HG02678 (cell line): ENCODE data around the gene FBLN1.

ENCODE experiments used
- ATAC-seq: cut with Tn5 transposase; IDR thresholded peaks from one replicate; pipeline ENCODE4 v1.9.1; 2021; ENCODE audit warnings: mild to moderate bottlenecking, moderate library complexity; ENCODE audit not compliant: unreplicated experiment

The FBLN1 gene

GRCh38 chr22:45503816-45504372 lies 1.2 kb downstream of the FBLN1 start:
- ATAC-seq = no peak

DNA sequence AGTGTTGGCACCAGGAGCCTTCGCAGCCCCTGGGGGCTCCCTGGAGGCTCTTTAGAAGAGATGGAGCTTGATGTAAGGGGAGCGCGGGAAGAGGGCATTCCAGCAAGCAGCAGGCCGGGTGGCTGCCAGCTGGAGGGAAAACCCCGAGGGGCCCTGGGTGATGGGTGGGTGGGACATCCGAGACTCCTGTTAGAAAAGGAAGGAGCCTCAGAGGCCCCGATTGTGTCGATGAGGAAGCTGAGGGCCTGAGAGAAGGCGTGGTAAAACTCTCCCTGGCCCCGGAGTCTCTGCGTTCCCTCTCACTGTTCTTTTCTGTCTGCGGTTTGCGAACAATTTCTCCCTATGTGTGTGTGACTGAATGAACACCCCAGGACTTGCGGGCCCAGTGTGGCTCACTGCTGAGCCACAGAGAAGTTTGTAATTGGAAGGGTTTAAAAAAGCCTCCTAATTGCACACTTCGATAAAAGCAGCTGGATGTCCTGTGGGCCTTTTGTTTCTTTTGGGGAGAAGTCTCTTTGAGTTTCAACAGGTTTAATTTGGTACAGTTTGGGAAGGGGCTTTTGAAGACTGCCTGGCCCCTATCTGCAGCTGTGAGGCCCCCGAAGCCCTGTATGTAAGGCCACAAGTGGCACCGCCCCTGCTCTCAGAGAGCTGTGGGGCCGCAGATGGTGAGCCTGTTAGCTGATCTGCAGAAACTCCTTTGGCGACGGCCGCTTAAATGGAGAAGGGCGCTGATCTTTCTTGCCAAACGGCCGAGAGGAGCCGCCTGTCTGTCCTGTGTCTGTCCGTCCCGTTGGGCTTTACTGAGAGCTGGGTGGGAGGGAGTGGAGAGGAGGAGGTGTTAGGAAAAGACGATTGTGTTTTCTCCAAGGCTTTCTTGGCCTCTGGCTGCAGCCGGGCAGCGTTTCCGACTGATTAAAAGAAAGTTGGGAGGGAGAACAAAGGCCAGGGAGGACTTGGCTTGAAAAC lies 2.0 kb downstream of the FBLN1 start:
- ATAC-seq = no peak

- ATAC-seq = no peak
Measured at GRCh38 chr22:45505991-45506747, 3.5 kb downstream of the FBLN1 start.

- ATAC-seq = no peak
Measured at GRCh38 chr22:45506816-45507360, 4.2 kb downstream of the FBLN1 start.

GRCh38 chr22:45507798-45508197 lies 5.1 kb downstream of the FBLN1 start:
- ATAC-seq = no peak

GRCh38 chr22:45508814-45509213 lies 6.1 kb downstream of the FBLN1 start:
- ATAC-seq = no peak

GRCh38 chr22:45510376-45511232 lies 7.9 kb downstream of the FBLN1 start:
- no peak for ATAC-seq

DNA sequence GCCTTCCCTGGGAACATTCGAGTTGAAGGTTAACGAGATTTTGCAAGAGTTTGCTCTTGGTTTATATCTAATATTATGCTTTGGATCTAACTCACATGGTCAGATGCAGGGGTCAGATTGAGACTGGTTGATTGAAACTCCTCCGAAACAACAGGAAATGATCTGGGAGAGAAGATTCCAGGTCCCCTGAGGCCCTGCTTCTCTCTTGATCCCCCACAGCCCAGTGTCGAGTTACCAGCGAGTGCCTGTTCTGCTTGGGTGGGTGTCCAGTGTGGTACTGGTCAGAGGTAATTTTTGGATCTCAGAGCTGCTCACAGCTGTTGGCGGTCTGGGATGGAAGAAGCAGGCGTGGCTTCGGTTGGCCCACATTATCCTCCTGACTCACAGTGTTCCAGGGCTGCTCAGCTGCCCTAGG lies 9.2 kb downstream of the FBLN1 start:
- no peak for ATAC-seq

DNA sequence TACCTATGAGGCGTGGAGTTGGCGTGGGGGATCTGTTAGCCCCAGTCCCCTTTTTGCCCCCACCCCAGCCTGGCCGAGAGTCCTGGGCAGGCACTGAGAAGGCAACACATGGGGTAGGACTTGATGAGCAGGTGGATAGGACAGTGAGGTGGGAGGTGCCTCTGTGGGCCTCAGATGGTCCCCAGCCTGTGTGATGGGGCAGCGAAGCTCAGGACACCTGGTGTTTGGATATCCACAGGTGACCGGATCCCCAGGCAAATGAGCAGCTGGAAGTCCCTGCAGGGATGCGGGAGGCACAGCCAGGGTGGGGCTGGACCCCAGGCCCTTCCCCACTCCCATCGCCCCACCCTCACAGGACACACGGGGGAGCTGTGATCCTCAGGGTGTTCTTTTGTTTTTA lies 9.7 kb downstream of the FBLN1 start:
- ATAC-seq = no peak

GRCh38 chr22:45515676-45516075 lies 13.0 kb downstream of the FBLN1 start:
- ATAC-seq = no peak

- ATAC-seq = no peak
Measured at GRCh38 chr22:45516163-45516562, 13.5 kb downstream of the FBLN1 start.

GRCh38 chr22:45516923-45517675 lies 14.4 kb downstream of the FBLN1 start:
- ATAC-seq = no peak

GRCh38 chr22:45518136-45518535 lies 15.5 kb downstream of the FBLN1 start:
- no peak for ATAC-seq

GRCh38 chr22:45518580-45518991 lies 15.9 kb downstream of the FBLN1 start:
- ATAC-seq = no peak

DNA sequence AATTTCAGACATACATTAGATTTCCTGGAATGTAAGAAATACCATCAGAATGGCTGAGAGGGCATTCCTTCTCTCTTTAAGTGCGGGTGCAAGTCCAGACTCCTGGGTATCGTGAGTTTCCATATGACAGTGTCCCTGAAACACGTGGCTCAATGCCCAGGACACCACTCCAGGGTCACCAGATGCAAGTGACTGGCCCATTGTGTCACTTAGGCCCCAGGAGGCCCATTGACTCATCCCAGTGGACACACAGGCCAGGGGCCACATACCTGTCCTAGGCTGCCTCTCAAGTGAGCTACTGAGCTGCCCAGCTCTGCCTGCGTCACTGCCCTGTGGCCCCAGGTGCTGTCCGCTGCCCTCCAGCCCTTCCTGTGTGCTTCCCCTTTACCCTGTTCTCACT lies 18.5 kb downstream of the FBLN1 start:
- ATAC-seq = no peak

DNA sequence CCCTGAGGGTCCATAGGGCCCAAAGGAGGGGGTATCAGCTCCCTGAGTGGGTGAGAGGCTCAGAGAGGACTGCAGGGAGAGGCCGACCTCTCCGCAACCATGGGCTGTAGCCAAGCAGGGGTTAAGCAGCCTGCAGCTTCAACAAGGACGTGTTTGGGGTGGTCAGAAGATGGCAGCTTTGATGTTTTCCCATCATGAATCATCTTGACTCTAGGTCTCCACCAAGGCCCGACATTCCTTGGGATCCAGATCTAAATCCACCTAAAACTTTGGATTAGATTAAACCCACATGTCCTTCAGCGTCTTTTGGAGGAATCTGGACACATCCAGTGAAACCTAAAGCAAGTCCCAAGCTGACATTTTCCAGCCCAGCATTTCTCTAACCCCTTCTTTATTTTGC lies 19.8 kb downstream of the FBLN1 start:
- ATAC-seq = no peak

DNA sequence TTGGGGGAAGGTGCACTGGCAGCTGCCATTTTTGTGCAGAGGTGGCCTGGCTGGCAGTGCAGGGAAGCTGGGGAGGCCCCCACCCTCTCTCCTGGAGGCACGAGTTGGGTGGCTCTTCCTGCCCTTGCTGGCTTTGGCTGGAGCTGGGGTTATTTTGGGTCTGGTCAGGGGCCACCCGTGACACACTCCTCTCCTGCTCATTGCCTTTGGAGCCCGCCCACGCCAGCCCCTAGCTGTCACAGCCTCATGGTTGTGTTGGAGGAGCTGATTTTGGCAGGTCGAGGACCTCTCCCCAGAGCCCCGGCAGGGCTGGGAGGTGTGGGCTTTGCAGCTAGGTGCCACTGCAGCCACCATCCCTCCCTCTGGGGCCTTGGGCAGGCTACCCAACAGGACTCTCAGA lies 21.5 kb downstream of the FBLN1 start:
- ATAC-seq = no peak

- no peak for ATAC-seq
Measured at GRCh38 chr22:45524966-45525365, 22.3 kb downstream of the FBLN1 start.

DNA sequence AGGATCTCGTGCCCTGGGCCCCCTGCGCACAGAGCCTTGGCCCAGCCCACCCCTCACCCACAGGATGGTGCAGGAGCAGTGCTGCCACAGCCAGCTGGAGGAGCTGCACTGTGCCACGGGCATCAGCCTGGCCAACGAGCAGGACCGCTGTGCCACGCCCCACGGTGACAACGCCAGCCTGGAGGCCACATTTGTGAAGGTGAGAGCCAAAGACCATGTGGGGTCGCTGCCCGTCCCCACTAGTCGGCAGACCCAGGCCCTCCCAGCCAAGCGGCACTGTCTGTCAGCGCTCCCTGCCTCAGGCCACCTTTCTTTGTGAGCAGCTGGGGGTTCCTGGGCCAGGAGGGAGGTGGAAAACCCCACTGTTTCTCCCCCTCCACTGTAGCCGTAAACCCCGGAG lies 22.8 kb downstream of the FBLN1 start:
- no peak for ATAC-seq

GRCh38 chr22:45526281-45526680 lies 23.6 kb downstream of the FBLN1 start:
- no peak for ATAC-seq
